ENCODE results near the gene FAM240B.

- no peak for TF ChIP-seq EP300 (IDR thresholded peaks at IDR 0.05; ENCODE audit: borderline replicate concordance in 1 of 2, control insufficient read depth in 1 of 2, low read depth in 2 of 2, low read length in 2 of 2)
- TF ChIP-seq RFX5 (IDR thresholded peaks at IDR 0.05; ENCODE audit: low read depth, low read length), result no peak
- no peak for TF ChIP-seq CTCF (IDR thresholded peaks at IDR 0.05 in 2 of 3, conservative IDR thresholded peaks at IDR 0.05 in 1 of 3; ENCODE audit: control insufficient read depth in 2 of 3, extremely low read depth in 1 of 3, insufficient read depth in 1 of 3, low read depth in 3 of 3, low read length in 3 of 3)
- TF ChIP-seq ESRRA (IDR thresholded peaks at IDR 0.05; ENCODE audit: low read length), result no peak
- no peak for TF ChIP-seq RBBP5 (conservative IDR thresholded peaks at IDR 0.05)
- no peak for TF ChIP-seq HDAC2 (IDR thresholded peaks at IDR 0.05)
- no peak for TF ChIP-seq MEF2A (IDR thresholded peaks at IDR 0.05; ENCODE audit: insufficient read depth, low read depth, low read length)
- no peak for TF ChIP-seq NFYA (IDR thresholded peaks at IDR 0.05; ENCODE audit: borderline replicate concordance, low read depth, low read length)
- TF ChIP-seq TBL1XR1 (IDR thresholded peaks at IDR 0.05; ENCODE audit: low read depth, low read length), result no peak
- no peak for TF ChIP-seq SP1 (IDR thresholded peaks at IDR 0.05; ENCODE audit: low read depth, low read length)
- TF ChIP-seq EGR1 (IDR thresholded peaks at IDR 0.05; ENCODE audit: borderline replicate concordance in 1 of 2, low read depth in 2 of 2, low read length in 2 of 2), result no peak
- no peak for TF ChIP-seq POLR2AphosphoS2 (IDR thresholded peaks at IDR 0.05; ENCODE audit: low read depth, low read length)
- TF ChIP-seq USF2 (IDR thresholded peaks at IDR 0.05; ENCODE audit: borderline replicate concordance, low read depth, low read length), result no peak
These were observed 24.6 kb upstream of the FAM240B start for GRCh38 chr9:38744484-38744883.
